ENCODE data around the gene CDS2.

Gene CDS2

DNA sequence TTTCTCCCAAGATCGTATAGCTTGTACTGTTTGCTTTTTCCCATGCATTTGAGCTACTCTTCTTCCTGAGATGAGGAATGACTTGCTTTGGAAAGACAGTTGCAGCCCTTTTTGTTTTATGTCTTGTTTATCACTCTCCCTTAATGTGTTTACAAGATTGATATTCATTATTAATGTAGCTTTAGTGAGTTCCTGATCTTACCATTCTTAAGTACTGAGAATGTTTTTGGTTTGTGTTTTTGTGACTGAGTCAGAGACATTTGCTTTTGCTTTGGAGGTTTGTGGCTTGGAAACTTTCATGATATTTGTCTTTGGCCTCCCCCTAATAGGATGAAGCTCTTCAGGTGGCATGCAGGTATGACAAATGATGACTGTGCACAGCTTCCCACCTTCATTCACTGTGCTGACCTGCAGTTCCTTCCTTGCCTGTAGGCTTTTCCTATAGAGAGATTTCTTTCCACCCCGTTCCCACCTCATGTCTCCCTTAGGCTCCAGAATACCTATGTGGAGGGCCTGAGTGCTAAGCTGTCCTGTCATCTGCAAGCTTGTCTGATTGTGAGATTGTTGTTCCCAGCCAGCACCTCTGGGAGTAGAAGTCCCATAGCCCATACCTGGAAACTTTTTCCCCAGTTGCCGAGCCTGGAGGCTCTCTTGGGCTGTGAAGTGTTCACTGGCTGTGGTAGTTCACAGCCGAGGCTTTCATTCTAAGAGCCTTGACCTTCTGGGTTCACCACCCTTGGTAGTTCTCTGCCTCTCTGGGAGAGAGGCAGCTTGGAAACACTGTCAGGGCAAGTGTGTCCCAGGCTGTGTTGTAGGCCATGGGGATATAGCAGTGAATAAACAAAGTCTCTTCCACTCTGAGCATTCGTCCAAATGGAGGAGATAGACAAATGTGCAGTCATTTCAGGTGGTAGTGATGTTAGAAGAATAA is 27.1 kb downstream of the CDS2 start:
- Histone ChIP-seq H3K9ac (ENCODE audit: low read depth, low read length) (no peak overlapping the region), H3K4me1 (ENCODE audit: insufficient read depth, low read length) (peaks cover 10% of the 10 kb centered on the region; the same call in 1 of the 2 replicates), H3K36me3 (ENCODE audit: insufficient read depth, low read length) (no peaks in the 10 kb centered on the region), H3K9me3 (ENCODE audit: control insufficient read depth, insufficient read depth, low read length) (no peaks in the 10 kb centered on the region)

GRCh38 chr20:5154543-5154925 is 27.7 kb downstream of the CDS2 start:
- no peaks in the 10 kb centered on the region for H3K36me3 ChIP-seq (ENCODE audit: insufficient read depth, low read length)
- H3K4me1 ChIP-seq (ENCODE audit: insufficient read depth, low read length) = peaks cover 10% of the 10 kb centered on the region; the same call in 1 of the 2 replicates
- no peaks in the 10 kb centered on the region for H3K9me3 ChIP-seq (ENCODE audit: control insufficient read depth, insufficient read depth, low read length)
- no peak overlapping the region for H3K9ac ChIP-seq (ENCODE audit: low read depth, low read length)

GRCh38 chr20:5155404-5155803 is 28.6 kb downstream of the CDS2 start:
- Histone ChIP-seq H3K9ac (ENCODE audit: low read depth, low read length) (no peak overlapping the region), H3K4me1 (ENCODE audit: insufficient read depth, low read length) (peaks cover 5% of the 10 kb centered on the region; the same call in 1 of the 2 replicates), H3K9me3 (ENCODE audit: control insufficient read depth, insufficient read depth, low read length) (no peaks in the 10 kb centered on the region), H3K36me3 (ENCODE audit: insufficient read depth, low read length) (no peaks in the 10 kb centered on the region)

DNA sequence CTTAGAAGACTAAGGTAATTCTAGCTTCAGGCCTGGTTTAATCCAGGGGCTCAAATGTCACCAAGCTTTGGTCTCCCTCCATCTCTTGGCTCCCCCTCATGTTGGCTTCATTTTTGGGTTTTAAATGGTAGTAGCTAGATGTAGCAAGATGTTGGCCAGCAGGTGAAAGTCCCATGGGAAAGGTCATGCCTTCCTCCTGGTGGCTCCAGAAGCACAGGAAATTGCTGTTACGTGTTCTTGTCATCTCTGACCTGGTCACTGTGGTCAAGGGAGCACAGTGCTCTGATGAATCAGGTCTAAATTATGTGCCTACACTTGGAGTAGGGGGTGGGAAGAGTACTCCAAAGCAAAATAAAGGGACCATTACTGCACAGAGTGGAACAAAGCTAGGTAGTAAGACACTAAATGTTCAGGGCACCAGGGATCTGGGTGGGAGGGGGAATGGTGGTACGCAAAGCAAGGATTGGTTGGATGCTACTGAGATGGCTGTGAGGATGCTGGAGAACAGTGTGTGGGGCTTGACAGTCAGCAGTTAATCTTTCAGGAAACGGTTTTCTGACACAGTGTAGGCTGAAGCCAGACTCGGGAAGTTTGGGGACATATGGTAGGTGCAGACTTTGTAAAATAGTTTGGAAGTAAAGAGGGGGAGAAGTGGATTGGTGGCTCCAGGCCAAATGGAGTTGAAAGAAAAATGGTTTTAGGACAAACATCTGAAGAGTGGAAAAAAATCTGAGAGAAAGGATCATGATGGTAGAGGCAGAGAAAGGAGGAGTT is 30.1 kb downstream of the CDS2 start:
- Histone ChIP-seq H3K36me3 (ENCODE audit: insufficient read depth, low read length) (no peaks in the 10 kb centered on the region), H3K4me1 (ENCODE audit: insufficient read depth, low read length) (no peaks in the 10 kb centered on the region), H3K9ac (ENCODE audit: low read depth, low read length) (no peak overlapping the region)

DNA sequence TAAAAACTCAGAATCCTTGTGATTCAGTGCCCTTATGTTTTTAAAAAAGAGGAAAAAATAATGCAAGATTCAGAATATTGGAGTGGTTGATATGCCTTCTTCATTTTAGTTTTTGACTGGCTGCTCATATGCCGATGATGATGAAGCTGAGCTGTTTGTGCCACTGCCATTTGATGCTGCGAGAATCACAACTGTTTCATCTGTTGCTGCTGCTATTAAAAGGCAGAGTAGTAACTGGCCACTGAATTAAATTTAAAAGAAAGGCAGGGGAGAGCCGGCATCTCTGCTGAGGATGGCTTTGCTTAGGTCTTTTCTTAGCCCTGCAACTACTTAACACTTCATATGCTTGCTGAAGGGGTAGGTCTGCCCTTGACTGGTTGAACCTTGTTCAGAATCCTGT is 33.1 kb downstream of the CDS2 start:
- Histone ChIP-seq H3K36me3 (ENCODE audit: insufficient read depth, low read length) (no peaks in the 10 kb centered on the region), H3K9ac (ENCODE audit: low read depth, low read length) (no peak overlapping the region), H3K9me3 (ENCODE audit: control insufficient read depth, insufficient read depth, low read length) (no peaks in the 10 kb centered on the region), H3K4me1 (ENCODE audit: insufficient read depth, low read length) (no peaks in the 10 kb centered on the region)

More for the DNA sequence above, 30.1 kb downstream of the CDS2 start:
- H3K9me3 ChIP-seq (ENCODE audit: control insufficient read depth, insufficient read depth, low read length) = no peaks in the 10 kb centered on the region

DNA sequence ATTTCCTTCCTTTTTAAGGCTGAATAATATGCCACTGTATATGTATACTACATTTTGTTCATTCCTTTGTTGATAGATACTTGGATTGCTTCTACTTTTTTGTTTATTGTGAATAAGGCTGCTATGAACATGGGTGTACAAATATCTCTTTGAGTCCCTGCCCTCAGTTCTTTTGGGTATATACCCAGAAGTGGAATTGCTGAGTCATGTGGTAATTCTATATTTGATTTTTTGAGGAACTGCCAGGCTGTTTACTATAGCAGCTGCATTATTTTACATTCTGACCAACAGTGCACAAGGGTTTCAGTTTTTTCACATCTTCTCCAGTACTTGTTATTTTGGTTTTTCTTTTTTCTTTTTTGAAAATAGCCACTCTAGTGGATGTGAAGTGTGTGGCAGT is 34.1 kb downstream of the CDS2 start:
- Histone ChIP-seq H3K4me1 (ENCODE audit: insufficient read depth, low read length) (no peaks in the 10 kb centered on the region), H3K36me3 (ENCODE audit: insufficient read depth, low read length) (no peaks in the 10 kb centered on the region), H3K9me3 (ENCODE audit: control insufficient read depth, insufficient read depth, low read length) (no peaks in the 10 kb centered on the region), H3K9ac (ENCODE audit: low read depth, low read length) (no peak overlapping the region)

GRCh38 chr20:5161536-5162164 is 34.8 kb downstream of the CDS2 start:
- no peaks in the 10 kb centered on the region for H3K9me3 ChIP-seq (ENCODE audit: control insufficient read depth, insufficient read depth, low read length)
- no peak overlapping the region for H3K9ac ChIP-seq (ENCODE audit: low read depth, low read length)
- no peaks in the 10 kb centered on the region for H3K36me3 ChIP-seq (ENCODE audit: insufficient read depth, low read length)
- H3K4me1 ChIP-seq (ENCODE audit: insufficient read depth, low read length) = no peaks in the 10 kb centered on the region

- H3K4me1 ChIP-seq (ENCODE audit: insufficient read depth, low read length) = peaks cover 13% of the 10 kb centered on the region
These were observed 38.1 kb downstream of the CDS2 start for GRCh38 chr20:5164645-5165625.

DNA sequence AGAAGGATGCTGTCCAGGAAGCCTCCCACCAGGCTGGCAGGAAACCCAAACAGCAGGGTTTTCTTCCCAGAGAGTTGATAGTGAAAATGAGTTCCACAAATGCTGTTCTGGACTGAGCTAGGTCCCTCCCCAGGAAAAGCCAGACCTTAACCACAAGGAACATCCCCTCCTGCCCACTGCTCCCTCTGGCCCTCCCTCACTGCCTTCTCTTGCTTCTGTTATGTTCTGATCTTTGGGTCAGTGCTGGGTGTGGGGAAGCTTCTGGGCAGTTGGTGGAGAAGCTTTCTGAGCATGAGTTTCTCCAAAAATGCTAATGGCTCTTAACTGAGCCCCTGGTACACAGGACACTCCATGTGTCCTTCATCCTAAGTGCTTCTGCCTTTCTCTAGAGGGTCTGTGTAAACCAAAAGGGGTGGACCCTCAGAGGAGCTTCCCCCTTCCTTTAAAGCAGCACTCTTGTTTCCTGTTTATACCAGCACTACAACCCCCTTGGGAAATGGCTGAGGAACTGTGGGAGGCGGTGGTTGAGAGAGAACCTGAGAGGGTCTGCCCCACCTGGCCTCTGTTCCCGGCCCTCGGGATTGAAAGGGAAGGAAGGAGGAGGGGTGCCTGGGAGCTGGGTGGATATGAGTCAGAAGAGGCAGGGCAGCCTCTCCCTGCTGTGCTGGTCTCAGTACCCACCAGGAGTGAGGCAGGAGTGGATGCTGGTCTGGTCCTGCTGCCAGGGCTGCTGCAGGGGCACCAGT is 42.0 kb downstream of the CDS2 start:
- Histone ChIP-seq H3K4me1 (ENCODE audit: insufficient read depth, low read length) (peaks cover 29% of the 10 kb centered on the region), H3K9ac (ENCODE audit: low read depth, low read length) (no peak overlapping the region), H3K36me3 (ENCODE audit: insufficient read depth, low read length) (no peaks in the 10 kb centered on the region), H3K9me3 (ENCODE audit: control insufficient read depth, insufficient read depth, low read length) (no peaks in the 10 kb centered on the region)

More at GRCh38 chr20:5164645-5165625, 38.1 kb downstream of the CDS2 start:
- Histone ChIP-seq H3K36me3 (ENCODE audit: insufficient read depth, low read length) (no peaks in the 10 kb centered on the region), H3K9me3 (ENCODE audit: control insufficient read depth, insufficient read depth, low read length) (no peaks in the 10 kb centered on the region), H3K9ac (ENCODE audit: low read depth, low read length) (no peak overlapping the region)

DNA sequence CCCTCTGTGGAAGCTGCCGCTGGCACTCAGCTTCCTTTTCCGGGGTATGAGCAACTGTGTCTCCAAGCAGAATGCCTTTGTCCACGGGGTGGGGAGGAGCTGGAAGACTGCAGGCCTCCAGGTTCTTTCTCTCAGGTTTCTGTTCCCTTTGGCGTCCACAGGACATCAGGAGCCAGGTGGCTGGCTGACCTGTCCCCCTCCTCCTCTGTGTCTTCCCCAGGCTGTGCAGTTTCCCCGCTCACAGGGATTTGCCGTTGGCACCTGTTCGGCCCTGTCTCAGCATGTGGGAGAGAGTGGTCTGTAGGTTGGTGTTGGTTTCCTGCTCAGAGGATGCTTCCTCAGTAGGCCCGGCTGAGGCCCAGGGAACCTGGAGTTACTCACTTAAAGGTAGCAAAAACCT is 43.5 kb downstream of the CDS2 start:
- Histone ChIP-seq H3K9ac (ENCODE audit: low read depth, low read length) (no peak overlapping the region), H3K4me1 (ENCODE audit: insufficient read depth, low read length) (peaks cover 35% of the 10 kb centered on the region), H3K36me3 (ENCODE audit: insufficient read depth, low read length) (0 out of 2 replicates have a peak, but pooled peaks cover 2% of the 10 kb centered on the region), H3K9me3 (ENCODE audit: control insufficient read depth, insufficient read depth, low read length) (no peaks in the 10 kb centered on the region)

GRCh38 chr20:5171064-5171789 is 44.4 kb downstream of the CDS2 start:
- Histone ChIP-seq H3K4me1 (ENCODE audit: insufficient read depth, low read length) (peaks cover 42% of the 10 kb centered on the region), H3K36me3 (ENCODE audit: insufficient read depth, low read length) (0 out of 2 replicates have a peak, but pooled peaks cover 2% of the 10 kb centered on the region), H3K9me3 (ENCODE audit: control insufficient read depth, insufficient read depth, low read length) (no peaks in the 10 kb centered on the region), H3K9ac (ENCODE audit: low read depth, low read length) (no peak overlapping the region)

DNA sequence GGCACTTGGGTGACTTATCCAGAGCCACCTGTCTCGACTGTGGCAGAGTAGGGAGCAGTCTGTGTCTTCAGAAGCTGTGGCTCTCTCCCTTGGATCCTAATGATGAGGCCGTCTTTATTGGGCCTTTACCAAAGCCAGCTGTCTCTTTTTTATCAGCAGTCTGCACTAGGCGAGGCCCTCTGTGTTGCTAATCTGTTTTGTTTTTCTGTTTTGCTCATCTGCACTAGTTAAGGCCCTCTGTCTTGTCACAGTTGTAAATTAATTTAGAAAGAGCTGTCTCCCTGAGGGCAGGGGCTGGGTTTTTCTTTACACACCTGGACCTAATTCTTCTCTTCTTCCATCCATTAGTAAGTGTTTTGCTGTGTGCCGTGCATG is 45.0 kb downstream of the CDS2 start:
- Histone ChIP-seq H3K36me3 (ENCODE audit: insufficient read depth, low read length) (peaks cover 6% of the 10 kb centered on the region; the same call in 1 of the 2 replicates), H3K4me1 (ENCODE audit: insufficient read depth, low read length) (peaks cover 48% of the 10 kb centered on the region), H3K9me3 (ENCODE audit: control insufficient read depth, insufficient read depth, low read length) (no peaks in the 10 kb centered on the region), H3K9ac (ENCODE audit: low read depth, low read length) (no peak overlapping the region)
